BJ (cell line): Measurements from ENCODE around the gene MPP2. TPM values are rescaled to one million over a fixed set of nuclear protein-coding genes. Genes with fewer than 3 reads are reported as not detected.
"Not testable (repeated sequence)": the region's sequence is repeated elsewhere in the genome, so short reads cannot be mapped to it uniquely, and the experiment has no call there.

Source experiments
- CTCF ChIA-PET: fragments of 350-600 bp; formaldehyde crosslinking; extraction: SDS; loops from one replicate; lab custom pipeline; 2021; ENCODE audit warnings: antibody characterized with exemption, inconsistent platforms; lab: Yijun Ruan, JAX
- POLR2A ChIA-PET: fragments of 300-600 bp; sonication (Branson Sonifier 250); formaldehyde crosslinking; extraction: SDS; loops from one replicate; lab custom pipeline; 2021; ENCODE audit warnings: antibody characterized with exemption; lab: Charles Lee
- DNase-seq: peaks from one replicate; pipeline ENCODE4 v3.0.0-alpha.2; 2011; ENCODE audit warnings: low read depth
- H3K27me3 ChIP-seq: 2 replicates; pipeline ENCODE4 v1.6.0; 2011; ENCODE audit warnings: low read length; ENCODE audit not compliant: control insufficient read depth, insufficient read depth
- H3K36me3 ChIP-seq: 2 replicates; pipeline ENCODE4 v1.5.1; 2011; ENCODE audit warnings: low read length; ENCODE audit not compliant: control insufficient read depth, insufficient read depth
- H3K4me3 ChIP-seq: 2 replicates; pipeline ENCODE4 v1.5.1; 2011; ENCODE audit warnings: low read depth, mild to moderate bottlenecking, control low read depth, low read length
- polyA plus RNA-seq: library from polyadenylated mRNA; depleted of rRNA; stranded (reverse); fragments of >200 nt; gene quantifications from 2 replicates; pipeline ENCODE4 v1.2.3, GENCODE V29; 2011
- TF ChIP-seq, protein P1 (sequence below): IDR thresholded peaks from 2 replicates; pipeline ENCODE4 v1.5.1; 2011; ENCODE audit warnings: low read depth, mild to moderate bottlenecking, control low read depth, inconsistent platforms, low read length, moderate library complexity; ENCODE audit not compliant: insufficient read depth

The MPP2 gene
- polyA plus RNA-seq, 1 experiment = 5.3 TPM

DNA sequence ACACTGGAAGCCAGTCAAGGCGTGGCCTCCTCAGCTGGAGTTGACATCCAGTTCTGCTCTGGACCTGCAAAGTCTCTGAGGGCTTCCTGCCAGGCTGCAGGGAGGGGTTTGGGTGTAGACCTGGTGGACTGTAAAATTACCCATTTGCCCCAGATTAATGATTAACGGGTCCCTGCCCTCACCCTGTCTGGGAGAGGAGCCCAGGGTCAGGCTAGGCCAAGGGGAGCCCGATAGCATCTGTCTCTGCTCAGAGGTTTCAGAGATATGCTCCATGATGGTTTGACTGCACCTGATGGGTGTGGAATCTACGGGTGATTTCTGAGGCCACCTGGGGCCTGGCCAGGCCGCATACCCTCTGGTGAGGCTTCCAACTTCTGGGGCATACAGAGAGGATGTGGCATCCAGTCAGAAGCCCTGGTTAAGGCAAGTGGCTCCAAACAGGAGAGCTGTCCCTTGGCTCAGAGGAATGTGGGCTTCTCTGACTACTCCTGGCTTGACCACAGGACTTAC, 23.8 kb upstream of the MPP2 start:
- TF ChIP-seq, protein P1, sequence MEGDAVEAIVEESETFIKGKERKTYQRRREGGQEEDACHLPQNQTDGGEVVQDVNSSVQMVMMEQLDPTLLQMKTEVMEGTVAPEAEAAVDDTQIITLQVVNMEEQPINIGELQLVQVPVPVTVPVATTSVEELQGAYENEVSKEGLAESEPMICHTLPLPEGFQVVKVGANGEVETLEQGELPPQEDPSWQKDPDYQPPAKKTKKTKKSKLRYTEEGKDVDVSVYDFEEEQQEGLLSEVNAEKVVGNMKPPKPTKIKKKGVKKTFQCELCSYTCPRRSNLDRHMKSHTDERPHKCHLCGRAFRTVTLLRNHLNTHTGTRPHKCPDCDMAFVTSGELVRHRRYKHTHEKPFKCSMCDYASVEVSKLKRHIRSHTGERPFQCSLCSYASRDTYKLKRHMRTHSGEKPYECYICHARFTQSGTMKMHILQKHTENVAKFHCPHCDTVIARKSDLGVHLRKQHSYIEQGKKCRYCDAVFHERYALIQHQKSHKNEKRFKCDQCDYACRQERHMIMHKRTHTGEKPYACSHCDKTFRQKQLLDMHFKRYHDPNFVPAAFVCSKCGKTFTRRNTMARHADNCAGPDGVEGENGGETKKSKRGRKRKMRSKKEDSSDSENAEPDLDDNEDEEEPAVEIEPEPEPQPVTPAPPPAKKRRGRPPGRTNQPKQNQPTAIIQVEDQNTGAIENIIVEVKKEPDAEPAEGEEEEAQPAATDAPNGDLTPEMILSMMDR = no peak
- H3K27me3 ChIP-seq = peaks cover 19% of the 10 kb centered on the region
- POLR2A ChIA-PET = no interaction called here
- no peaks in the 10 kb centered on the region for H3K36me3 ChIP-seq
- CTCF ChIA-PET = interaction anchor here (1.5 to 4.6 kb wide), 2 partner anchors 12 to 21 kb away, joined by 6 to 27 read pairs; partner anchors contain the start of gene PPY
- no peak for DNase-seq
- no peak overlapping the region for H3K4me3 ChIP-seq

DNA sequence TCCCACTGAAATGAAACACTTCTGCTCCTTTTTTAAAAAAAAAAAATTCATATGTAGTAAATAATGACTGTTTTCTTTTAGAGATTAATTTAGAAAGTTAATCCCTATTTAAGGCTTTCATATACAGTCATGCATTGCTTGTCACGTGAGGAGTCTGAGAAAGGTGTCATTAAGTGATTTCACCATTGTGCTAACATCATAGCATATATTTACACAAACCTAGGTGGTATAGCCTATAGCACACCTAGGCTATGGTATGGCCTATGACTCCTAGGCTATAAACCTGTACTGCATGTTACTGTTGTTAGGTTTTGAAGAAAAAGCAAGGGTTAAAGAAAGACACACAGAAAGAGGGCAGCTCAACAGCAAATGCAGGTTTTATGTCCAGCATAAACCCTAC, 21.3 kb upstream of the MPP2 start:
- H3K27me3 ChIP-seq = peaks cover 24% of the 10 kb centered on the region
- no peaks in the 10 kb centered on the region for H3K36me3 ChIP-seq
- CTCF ChIA-PET = interaction anchor here (0.7 to 1.4 kb wide), 5 partner anchors 12 to 22 kb away, joined by 3 to 5 read pairs (median 3); no protein-coding TSS in a partner anchor
- no peak overlapping the region for H3K4me3 ChIP-seq
- POLR2A ChIA-PET = no interaction called here
- TF ChIP-seq, protein P1 = no peak
- DNase-seq = no peak

DNA sequence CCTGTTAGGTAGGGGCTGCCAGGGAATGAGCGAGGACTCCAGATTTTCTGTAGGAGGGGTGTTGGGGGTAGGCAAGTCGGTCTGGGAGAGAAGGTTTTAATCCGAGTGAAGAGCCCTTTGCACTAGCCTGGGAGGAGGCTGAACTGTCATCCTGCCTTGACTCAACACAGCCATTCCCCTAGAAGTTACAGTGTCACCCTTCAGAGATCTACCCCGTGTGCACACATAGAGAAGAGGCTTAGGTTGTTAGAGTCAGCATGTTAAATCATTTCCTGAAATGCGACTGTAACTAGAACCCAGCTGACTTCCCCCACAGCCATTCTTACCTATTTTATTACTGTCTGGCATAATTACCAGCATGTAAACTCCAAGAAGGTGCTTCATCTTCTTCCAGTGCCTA, 20.6 kb upstream of the MPP2 start:
- peaks cover 28% of the 10 kb centered on the region for H3K27me3 ChIP-seq
- H3K4me3 ChIP-seq, DNase-seq, POLR2A ChIA-PET, H3K36me3 ChIP-seq: not testable (repeated sequence)
- CTCF ChIA-PET = interaction anchor here (0.9 to 1.4 kb wide), 4 partner anchors 12 to 22 kb away, joined by 3 to 5 read pairs (median 4); no protein-coding TSS in a partner anchor

DNA sequence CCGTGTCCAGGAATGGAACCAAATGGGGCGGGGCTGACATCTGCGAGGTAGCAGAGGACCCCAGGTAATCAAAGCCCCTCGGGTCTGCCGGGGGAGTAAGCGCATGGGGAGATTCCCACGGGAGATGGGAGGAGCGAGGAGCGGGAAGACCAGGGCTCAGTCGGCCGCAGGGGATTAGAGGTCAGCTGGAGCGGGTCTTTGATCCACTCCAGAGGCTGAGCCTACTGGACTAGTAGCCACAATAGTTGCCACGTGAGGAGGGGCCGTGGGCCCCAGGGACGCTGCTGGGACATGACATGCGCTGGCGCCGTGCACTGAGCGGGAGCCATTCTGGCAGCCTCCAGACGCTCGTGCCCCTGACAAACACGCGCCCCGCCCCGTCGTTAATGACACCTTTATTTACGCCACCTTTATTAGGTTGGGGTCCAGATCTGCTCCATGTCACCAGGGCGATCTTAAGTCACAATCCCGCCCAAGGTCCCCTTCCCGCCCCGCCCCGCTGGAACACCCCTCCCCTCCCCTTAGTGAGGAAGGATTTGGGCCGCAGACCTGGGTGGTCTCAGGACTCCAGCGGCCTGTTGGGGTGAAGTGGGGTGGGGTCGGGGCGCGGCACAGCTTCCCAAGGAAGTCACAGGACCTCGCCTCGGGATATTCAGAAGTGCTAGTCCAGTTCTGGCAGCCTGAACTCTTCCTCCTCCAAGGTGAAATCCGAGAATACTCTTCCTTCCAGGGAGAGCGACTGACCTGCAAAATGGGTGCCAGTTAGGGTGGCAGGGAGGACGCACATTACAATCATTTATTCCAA, 19.9 kb upstream of the MPP2 start:
- Histone ChIP-seq H3K27me3 (peaks cover 27% of the 10 kb centered on the region), H3K36me3 (no peaks in the 10 kb centered on the region), H3K4me3 (no peak overlapping the region)
- no peak for DNase-seq
- CTCF ChIA-PET = interaction anchor here (1.4 to 5.2 kb wide), 3 partner anchors 9 to 17 kb away, joined by 3 to 48 read pairs (median 11); no protein-coding TSS in a partner anchor
- POLR2A ChIA-PET = no interaction called here
- TF ChIP-seq, protein P1 = no peak

DNA sequence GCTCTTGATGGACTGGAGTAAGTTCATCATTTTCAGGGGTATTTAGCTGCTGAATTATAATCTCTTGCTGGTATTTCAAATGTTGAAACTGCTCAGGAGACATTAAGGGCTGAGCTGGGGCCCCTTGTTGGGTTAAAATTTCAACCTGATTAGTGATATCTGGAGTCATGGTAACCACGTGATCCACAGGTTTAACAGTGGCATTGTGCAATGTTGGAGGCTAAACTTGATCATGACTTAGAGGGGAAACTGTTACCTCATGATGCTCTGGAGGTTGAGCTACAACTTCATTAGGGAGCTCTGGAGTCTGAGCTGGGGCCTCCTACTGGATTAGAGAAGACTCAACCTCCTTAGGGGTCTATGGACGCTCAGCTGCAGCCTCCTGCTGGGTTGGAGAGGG, 17.2 kb upstream of the MPP2 start:
- Histone ChIP-seq H3K36me3 (no peaks in the 10 kb centered on the region), H3K4me3 (no peak overlapping the region), H3K27me3 (peaks cover 27% of the 10 kb centered on the region)
- CTCF ChIA-PET = interaction anchor here (0.7 to 5.2 kb wide), 10 partner anchors 8 to 71 kb away, joined by 3 to 48 read pairs (median 4); partner anchors contain the start of gene MPP2
- POLR2A ChIA-PET = no interaction called here
- TF ChIP-seq, protein P1 = no peak
- DNase-seq = no peak
